Hepatocyte (in vitro differentiated cells): ENCODE data around the gene PAX1. TPM values are rescaled to one million over a fixed set of nuclear protein-coding genes. Genes with fewer than 3 reads are reported as not detected.

Experiments used
- DNase-seq: peaks from one replicate; pipeline ENCODE4 v3.0.0-alpha.2; 2016; ENCODE audit warnings: low spot score
- H2AFZ ChIP-seq: fragments of 200-600 bp; sonication (generic); 2 replicates; pipeline ENCODE4 v1.6.0; 2016; ENCODE audit warnings: antibody characterized with exemption, mild to moderate bottlenecking
- H3K27ac ChIP-seq: fragments of 200-600 bp; sonication (generic); 2 replicates; pipeline ENCODE4 v1.5.1; 2016; ENCODE audit warnings: mild to moderate bottlenecking
- H3K27me3 ChIP-seq: fragments of 200-600 bp; sonication (generic); 2 replicates; pipeline ENCODE4 v1.6.1; 2016
- H3K36me3 ChIP-seq: fragments of 200-600 bp; sonication (generic); replicated peaks from 2 replicates; pipeline ENCODE4 v1.5.1; 2016; ENCODE audit warnings: low read depth; ENCODE audit not compliant: insufficient read depth
- H3K4me1 ChIP-seq: fragments of 200-600 bp; sonication (generic); 2 replicates; pipeline ENCODE4 v1.5.1; 2016; ENCODE audit warnings: mild to moderate bottlenecking, moderate library complexity; ENCODE audit not compliant: insufficient read depth
- H3K4me2 ChIP-seq: fragments of 200-600 bp; sonication (generic); 2 replicates; pipeline ENCODE4 v1.6.0; 2016
- H3K4me3 ChIP-seq: fragments of 200-600 bp; sonication (generic); 2 replicates; pipeline ENCODE4 v1.5.1; 2016; ENCODE audit warnings: mild to moderate bottlenecking
- H3K79me2 ChIP-seq: fragments of 200-600 bp; sonication (generic); 2 replicates; pipeline ENCODE4 v1.6.0; 2017; ENCODE audit warnings: mild to moderate bottlenecking
- H3K9me2 ChIP-seq: fragments of 200-600 bp; sonication (generic); replicated peaks from 2 replicates; pipeline ENCODE4 v1.6.0; 2017; ENCODE audit warnings: mild to moderate bottlenecking; ENCODE audit not compliant: insufficient read depth
- H3K9me3 ChIP-seq: fragments of 200-600 bp; sonication (generic); 2 replicates; pipeline ENCODE4 v1.5.1; 2016; ENCODE audit warnings: low read depth, mild to moderate bottlenecking
- H4K20me1 ChIP-seq: fragments of 200-600 bp; sonication (generic); 2 replicates; pipeline ENCODE4 v1.6.0; 2016; ENCODE audit warnings: mild to moderate bottlenecking; ENCODE audit not compliant: insufficient read depth, poor library complexity, severe bottlenecking
- EZH2 ChIP-seq: fragments of 200-600 bp; sonication (generic); IDR thresholded peaks from 2 replicates; pipeline ENCODE4 v1.6.1; 2016; ENCODE audit warnings: antibody characterized with exemption, mild to moderate bottlenecking, borderline replicate concordance
- EZH2phosphoT487 ChIP-seq: fragments of 200-600 bp; sonication (generic); IDR thresholded peaks from one replicate; pipeline ENCODE4 v1.6.1; 2018; ENCODE audit warnings: antibody characterized with exemption, mild to moderate bottlenecking, low read depth, moderate library complexity; ENCODE audit not compliant: unreplicated experiment, severe bottlenecking
- WGBS: methylation state at CpG from one replicate; pipeline ENCODE4 v1.1.6; 2016; ENCODE audit warnings: low lambda C conversion rate; ENCODE audit errors: missing lambda C conversion rate; 5-methylcytosine and 5-hydroxymethylcytosine counted together
- polyA plus RNA-seq: library from polyadenylated mRNA; unstranded; fragments of >200 nt; fragmentation: Nextera tagmentation; extraction: Ambion mirVana; gene quantifications from 2 replicates; pipeline ENCODE4 v1.2.1, GENCODE V29; 2016
- total RNA-seq: library from RNA; depleted of rRNA; stranded (reverse); fragments of >200 nt; gene quantifications from 2 replicates; pipeline ENCODE4 v1.2.3, GENCODE V29; 2014
- TF ChIP-seq, protein P1 (sequence below): fragments of 200-600 bp; sonication (generic); IDR thresholded peaks from 2 replicates; pipeline ENCODE4 v1.5.1; 2016; ENCODE audit warnings: antibody characterized with exemption, mild to moderate bottlenecking; ENCODE audit not compliant: poor library complexity

PAX1 gene
- total and polyA plus RNA-seq, 2 experiments from 2014 or later = not detected

DNA sequence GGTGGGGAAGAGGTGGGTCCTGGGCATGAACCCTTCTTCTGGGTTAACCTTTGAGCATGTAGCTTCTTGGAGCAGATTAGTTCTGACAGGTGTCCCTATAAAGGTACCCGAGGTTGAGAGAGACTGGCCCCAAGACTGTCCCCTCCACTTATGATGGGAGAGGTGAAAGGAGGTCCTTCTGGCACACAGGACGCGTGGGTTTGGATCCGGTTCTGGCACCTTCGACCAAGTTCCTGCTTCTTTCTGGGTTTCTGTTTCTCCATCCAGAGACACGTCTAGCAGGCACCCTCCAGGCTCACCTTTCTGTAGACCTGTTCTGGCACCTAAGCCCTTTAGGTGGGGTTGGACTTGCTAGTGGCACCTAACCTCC, 4.1 kb downstream of the PAX1 start:
- H3K27me3 ChIP-seq = peaks cover 94% of the 10 kb centered on the region
- 18% methylated on average over 4 of the region's 6 CpGs for WGBS

DNA sequence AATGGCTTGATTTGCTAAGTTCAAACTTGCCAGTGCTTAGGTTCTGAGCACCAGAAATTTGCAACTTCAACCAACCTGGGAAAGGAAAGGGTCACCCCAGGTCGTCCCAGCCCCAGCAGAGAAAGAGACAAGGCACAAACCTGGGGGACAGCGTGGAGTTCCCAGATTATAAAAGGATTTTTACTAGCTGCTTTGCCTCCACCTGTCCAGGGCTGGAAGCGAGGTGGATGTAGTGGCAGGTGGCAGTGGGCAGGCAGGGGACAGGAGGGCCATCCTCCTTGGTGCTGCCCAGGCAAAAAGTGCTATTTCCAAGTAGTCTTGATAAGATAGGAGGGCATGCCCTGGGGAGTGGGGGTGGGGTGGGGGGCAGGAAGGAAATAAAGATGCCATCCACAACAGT, 4.9 kb downstream of the PAX1 start:
- no peak for DNase-seq
- H2AFZ ChIP-seq = no peak overlapping the region
- TF ChIP-seq EZH2phosphoT487 (no peak), EZH2 (no peak)
- TF ChIP-seq, protein P1, sequence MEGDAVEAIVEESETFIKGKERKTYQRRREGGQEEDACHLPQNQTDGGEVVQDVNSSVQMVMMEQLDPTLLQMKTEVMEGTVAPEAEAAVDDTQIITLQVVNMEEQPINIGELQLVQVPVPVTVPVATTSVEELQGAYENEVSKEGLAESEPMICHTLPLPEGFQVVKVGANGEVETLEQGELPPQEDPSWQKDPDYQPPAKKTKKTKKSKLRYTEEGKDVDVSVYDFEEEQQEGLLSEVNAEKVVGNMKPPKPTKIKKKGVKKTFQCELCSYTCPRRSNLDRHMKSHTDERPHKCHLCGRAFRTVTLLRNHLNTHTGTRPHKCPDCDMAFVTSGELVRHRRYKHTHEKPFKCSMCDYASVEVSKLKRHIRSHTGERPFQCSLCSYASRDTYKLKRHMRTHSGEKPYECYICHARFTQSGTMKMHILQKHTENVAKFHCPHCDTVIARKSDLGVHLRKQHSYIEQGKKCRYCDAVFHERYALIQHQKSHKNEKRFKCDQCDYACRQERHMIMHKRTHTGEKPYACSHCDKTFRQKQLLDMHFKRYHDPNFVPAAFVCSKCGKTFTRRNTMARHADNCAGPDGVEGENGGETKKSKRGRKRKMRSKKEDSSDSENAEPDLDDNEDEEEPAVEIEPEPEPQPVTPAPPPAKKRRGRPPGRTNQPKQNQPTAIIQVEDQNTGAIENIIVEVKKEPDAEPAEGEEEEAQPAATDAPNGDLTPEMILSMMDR = no peak
- no peak overlapping the region for H3K27ac ChIP-seq
- no peaks in the 10 kb centered on the region for H3K79me2 ChIP-seq
- H3K4me1 ChIP-seq = no peaks in the 10 kb centered on the region
- no peak overlapping the region for H3K4me3 ChIP-seq
- no peaks in the 10 kb centered on the region for H3K9me3 ChIP-seq
- no peaks in the 10 kb centered on the region for H3K36me3 ChIP-seq
- peaks cover 95% of the 10 kb centered on the region for H3K27me3 ChIP-seq
- H3K4me2 ChIP-seq = no peak overlapping the region
- WGBS = 6% methylated on average over 3 of the region's 3 CpGs
- no peaks in the 10 kb centered on the region for H4K20me1 ChIP-seq
- no peaks in the 10 kb centered on the region for H3K9me2 ChIP-seq

More for the DNA sequence above, 4.1 kb downstream of the PAX1 start:
- no peak for DNase-seq
- Histone ChIP-seq H3K4me2 (no peak overlapping the region), H3K79me2 (no peaks in the 10 kb centered on the region), H3K9me2 (no peaks in the 10 kb centered on the region), H3K36me3 (no peaks in the 10 kb centered on the region), H3K4me1 (no peaks in the 10 kb centered on the region), H3K9me3 (no peaks in the 10 kb centered on the region), H4K20me1 (no peaks in the 10 kb centered on the region), H3K27ac (no peak overlapping the region), H3K4me3 (no peak overlapping the region), H2AFZ (no peak overlapping the region)
- TF ChIP-seq EZH2phosphoT487 (no peak), EZH2 (no peak)
- TF ChIP-seq, protein P1 = no peak

DNA sequence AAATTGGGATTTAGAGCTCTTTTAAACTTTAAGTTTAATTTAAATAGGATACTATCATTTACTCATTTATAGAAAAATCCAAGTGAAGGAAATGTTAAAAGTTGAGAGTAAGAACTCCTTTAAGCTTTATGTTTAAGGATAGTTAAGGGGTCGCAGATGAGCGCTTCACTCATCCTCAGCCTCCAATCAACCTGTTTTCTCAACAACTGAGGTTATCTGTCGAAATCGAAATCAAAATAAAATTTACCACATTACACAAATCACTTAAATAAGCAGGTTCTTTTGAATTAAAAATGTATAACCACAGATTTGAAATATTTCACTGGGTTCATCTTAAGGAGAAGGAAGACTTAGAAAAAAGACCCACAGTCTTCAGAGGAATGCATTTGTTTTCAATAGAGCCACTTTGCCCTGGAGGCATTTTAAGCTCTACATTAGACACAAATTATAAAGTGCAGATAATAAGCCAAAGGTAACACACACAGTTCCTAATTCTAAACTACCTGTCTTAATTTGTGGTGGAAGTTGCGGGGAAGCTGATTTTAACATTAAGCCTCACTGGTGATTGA, 5.5 kb downstream of the PAX1 start:
- no peaks in the 10 kb centered on the region for H3K4me1 ChIP-seq
- H4K20me1 ChIP-seq = no peaks in the 10 kb centered on the region
- H3K4me2 ChIP-seq = no peak overlapping the region
- peaks cover 98% of the 10 kb centered on the region for H3K27me3 ChIP-seq
- H2AFZ ChIP-seq = no peak overlapping the region
- no peaks in the 10 kb centered on the region for H3K9me2 ChIP-seq
- no peaks in the 10 kb centered on the region for H3K36me3 ChIP-seq
- 48% methylated on average over 5 of the region's 5 CpGs for WGBS
- H3K79me2 ChIP-seq = no peaks in the 10 kb centered on the region
- no peaks in the 10 kb centered on the region for H3K9me3 ChIP-seq
- H3K27ac ChIP-seq = no peak overlapping the region
- TF ChIP-seq, protein P1 = no peak
- no peak for TF ChIP-seq EZH2
- TF ChIP-seq EZH2phosphoT487 = no peak
- no peak overlapping the region for H3K4me3 ChIP-seq
- DNase-seq = no peak

DNA sequence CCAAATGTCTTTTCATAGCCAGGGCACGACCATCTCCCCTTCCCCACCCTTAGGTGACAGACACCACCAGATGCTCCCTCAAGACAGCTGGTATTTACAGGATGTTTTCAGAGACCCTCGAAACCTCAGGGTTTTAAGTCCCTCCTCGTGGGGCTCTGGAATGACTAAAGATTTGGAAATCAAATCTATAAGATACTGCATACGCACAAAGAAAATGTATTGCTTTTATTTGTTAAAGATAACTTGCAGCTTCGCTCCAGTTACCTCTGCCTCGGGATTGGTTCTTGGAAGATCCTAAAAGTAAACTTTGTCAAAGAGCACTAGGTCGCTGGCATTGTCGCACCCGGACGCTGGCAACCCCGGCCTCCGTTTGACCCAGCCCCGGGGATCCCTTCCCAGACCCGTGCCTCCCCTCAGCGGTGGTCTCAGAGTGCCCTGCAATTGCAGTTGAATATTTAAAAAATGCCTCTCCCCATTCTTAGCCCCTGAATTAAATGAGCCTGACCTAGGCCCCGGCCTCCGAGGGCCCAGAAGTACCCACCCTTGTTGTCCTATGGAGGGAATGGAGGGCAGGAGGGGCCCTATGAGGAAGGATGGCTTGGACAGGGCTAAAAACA, 7.1 kb downstream of the PAX1 start:
- H3K4me3 ChIP-seq = no peak overlapping the region
- TF ChIP-seq EZH2phosphoT487 = no peak
- TF ChIP-seq, protein P1 = no peak
- TF ChIP-seq EZH2 = no peak
- H3K79me2 ChIP-seq = no peaks in the 10 kb centered on the region
- no peaks in the 10 kb centered on the region for H3K4me1 ChIP-seq
- H4K20me1 ChIP-seq = no peaks in the 10 kb centered on the region
- no peak overlapping the region for H3K4me2 ChIP-seq
- DNase-seq = no peak
- no peaks in the 10 kb centered on the region for H3K9me2 ChIP-seq
- no peak overlapping the region for H2AFZ ChIP-seq
- H3K27me3 ChIP-seq = peaks cover 98% of the 10 kb centered on the region
- no peak overlapping the region for H3K27ac ChIP-seq
- 5% methylated on average over 17 of the region's 17 CpGs for WGBS
- H3K36me3 ChIP-seq = no peaks in the 10 kb centered on the region
- no peaks in the 10 kb centered on the region for H3K9me3 ChIP-seq
